Measurements from ENCODE around the gene RCSD1. TPM values are rescaled to one million over a fixed set of nuclear protein-coding genes. Genes with fewer than 3 reads are reported as not detected.
"Not testable (repeated sequence)": the region's sequence is repeated elsewhere in the genome, so short reads cannot be mapped to it uniquely, and the experiment has no call there.

RCSD1 gene
- total RNA-seq, 1 donor from 2014 or later = 2.4 TPM

DNA sequence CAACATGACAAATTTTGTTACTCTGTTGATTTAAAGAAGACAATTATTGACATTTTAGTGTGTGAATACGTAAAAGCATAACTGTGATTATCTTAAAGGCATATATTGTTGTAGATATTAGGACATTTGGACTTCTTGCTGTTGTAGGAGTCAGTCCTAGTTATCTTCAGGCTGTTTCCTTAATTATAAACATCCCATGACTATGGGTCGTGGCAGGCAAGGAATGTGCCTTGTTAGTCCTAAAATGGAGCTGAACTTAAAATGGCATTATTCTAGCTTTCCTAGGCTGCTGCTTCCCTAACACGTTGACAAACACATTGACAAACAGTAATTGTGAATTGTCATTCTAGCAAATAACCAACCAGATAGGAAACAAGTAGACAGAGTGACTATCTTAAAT is 87.3 kb downstream of the RCSD1 start:
- no peak for ATAC-seq

GRCh38 chr1:167718914-167719691 is 89.1 kb downstream of the RCSD1 start:
- ATAC-seq = no peak

GRCh38 chr1:167719715-167720421 is 89.8 kb downstream of the RCSD1 start:
- ATAC-seq = not testable (repeated sequence)

DNA sequence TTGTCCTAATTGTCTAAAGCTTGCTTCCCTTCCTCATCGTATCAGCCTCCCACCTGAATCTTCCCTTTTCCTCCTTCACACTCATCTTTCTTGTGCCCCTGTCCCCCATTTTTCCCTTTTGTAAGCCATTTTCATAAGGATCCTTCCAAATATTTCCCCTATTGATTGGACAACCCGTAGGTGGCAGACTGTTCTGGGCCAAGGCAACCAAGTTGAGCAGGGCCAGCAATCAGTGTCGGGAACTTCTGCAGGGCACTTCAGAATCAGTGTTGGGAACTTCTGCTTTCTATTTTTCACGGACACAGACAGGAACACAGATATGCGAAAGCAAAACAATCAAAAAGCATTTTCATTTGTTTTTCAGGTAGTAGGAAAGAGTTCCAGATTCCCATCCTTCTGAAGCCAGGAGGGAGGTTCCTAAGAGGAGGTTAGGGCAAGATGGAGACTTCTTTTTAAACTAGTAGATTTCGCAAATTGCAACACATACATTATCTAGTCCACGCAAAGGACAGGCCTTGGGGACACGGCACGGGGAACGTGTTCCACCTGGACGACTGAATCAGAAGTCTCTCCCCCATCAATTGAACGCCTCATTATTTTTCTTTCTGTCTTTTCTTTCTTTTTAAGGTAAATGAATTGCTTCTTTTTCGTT is 91.1 kb downstream of the RCSD1 start:
- ATAC-seq = peak; percentile 24

- ATAC-seq = peak; percentile 99
Measured at GRCh38 chr1:167721617-167722151, 91.7 kb downstream of the RCSD1 start, which contains the start of gene MPZL1. Gene MPZL1 (plus strand): TSS chr1:167721982. CDS start chr1:167722152, 170 bp downstream.

DNA sequence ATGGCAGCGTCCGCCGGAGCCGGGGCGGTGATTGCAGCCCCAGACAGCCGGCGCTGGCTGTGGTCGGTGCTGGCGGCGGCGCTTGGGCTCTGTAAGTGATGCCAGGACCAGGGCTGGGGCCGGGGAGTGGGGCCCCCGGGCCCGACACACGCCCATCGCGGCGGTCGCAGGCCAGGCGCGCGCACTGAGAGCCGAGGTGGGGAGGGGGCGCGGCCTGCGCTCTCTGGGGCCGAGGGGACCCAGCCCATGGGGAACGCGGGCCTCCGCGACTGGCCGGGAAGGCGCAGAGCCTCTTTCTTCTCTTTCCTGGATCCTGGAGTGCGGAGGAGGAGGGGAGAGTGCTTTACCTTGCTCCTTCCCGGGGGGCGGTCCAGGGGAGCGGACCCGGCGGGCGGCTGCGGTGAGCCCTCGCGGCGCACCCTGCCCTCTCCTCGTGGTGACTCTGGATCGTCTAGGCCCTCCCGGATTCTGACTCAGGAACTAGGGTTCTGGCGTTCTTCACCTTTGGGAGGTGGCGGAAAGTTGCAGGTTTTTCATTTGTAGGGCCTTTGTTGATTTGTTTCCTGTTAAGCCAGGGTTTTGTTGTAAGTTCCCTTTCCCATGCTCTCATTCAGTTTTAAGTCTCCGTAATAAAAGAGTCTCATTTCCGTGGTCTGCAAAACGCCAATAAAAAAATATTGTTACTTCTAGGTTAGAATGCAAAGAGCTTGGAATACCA is 92.3 kb downstream of the RCSD1 start:
- ATAC-seq = peak; percentile 81

DNA sequence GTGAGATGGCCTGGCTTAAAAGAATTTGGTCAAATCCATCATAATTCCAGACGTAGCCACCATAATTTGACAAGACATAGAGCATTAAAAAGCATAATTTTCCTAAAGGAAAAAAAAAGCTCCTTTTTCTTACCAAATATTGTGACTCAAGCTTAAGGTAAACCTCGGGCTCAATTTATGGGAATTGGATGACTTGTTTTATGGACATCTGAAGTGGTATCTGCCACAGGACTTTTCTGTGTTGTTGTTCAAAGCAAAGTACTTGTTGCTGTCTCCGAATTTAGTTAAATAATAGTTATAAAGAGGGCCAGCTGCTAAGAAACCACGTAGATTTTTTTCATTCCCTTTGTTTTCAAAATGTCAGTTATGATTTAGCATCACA is 92.8 kb downstream of the RCSD1 start:
- ATAC-seq = no peak

DNA sequence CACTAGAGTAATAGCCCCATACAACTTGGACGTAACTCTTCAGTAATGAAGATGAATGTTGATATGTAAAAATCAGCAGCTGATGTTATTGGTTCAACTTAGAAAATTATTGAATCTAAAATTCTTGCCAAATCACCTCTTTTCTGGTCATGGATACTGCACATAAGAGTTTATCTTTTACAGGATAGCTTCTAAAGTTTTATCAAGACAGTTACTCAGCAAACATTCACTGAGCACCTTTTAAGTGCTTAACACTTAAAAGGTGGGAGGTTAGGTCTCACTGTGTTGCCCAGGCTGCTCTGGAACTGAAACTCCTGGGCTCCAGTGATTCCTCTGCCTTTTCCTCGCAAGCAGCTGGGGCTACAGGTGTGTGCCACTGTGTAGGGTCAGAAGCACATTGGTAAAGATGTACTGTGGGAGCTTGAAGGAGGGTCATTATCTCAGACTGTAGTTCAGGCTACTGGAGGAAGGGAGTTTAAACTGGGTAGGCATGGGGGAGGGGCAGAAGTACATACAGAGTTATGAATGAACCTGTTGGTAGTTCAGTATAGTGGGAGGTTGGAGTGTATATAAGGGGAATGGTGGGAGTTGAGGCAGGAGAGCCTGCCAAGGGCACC is 93.8 kb downstream of the RCSD1 start:
- no peak for ATAC-seq

- ATAC-seq = no peak
Measured at GRCh38 chr1:167726008-167726407, 96.0 kb downstream of the RCSD1 start.

DNA sequence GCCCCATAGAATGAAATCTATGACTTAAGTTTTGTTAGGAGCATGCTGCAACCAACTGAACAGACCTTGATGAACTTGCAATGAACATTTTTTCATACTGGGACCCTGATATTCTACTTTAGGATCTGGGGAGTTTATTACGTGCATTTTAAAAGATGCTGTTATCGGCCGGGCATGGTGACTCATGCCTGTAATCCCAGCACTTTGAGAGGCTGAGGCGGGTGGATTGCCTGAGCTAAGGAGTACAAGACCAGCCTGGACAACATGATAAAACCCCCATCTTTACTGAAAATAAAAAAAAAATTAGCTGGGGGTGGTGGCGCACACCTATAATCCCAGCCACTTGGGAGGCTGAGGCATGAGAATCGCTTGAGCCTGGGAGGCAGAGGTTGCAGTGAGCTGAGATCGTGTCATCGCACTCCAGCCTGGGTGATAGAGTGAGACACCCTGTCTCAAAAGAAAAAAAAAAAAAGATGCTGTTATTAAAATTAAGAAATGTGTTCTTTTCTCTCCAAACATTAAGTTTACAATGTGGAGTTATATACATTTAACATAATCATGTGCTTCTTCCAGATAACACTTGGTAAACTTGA is 98.9 kb downstream of the RCSD1 start:
- ATAC-seq = no peak

DNA sequence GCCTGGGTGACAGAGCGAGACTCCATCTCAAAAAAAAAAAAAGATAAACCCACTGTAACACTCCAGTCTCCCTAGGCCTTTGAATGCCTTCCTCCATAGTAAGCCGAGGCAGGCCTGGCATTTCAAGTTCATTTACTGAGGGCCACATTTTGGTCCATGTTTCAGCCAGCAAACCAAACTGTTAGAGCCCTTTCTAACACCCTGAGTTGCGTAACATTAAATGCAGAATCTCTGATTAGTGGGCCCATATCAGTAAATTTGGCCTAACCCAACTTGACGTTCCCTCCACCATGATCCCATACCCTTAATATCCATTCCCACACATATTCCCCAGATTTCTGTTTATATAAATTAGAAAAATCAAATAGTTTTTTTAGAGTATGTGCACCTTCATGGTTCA is 104.2 kb downstream of the RCSD1 start:
- no peak for ATAC-seq

DNA sequence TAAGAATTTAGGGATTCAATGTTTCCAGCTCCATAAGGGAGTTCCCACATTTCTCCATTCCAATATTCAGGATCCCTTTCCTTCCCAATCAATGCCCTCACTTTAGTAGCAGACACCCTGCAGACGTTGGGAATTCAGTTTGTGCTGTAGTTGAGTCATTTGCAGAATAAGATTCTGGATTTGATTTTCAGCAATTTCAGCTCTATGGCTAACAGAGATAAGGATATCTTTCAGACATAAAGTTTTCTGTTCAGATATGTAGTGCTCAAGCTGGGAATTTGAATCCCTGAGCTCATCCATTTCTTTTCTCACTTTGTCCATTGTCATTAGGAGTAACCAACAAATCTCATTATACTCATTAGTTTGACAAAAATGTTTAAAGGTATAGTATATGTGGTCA is 104.8 kb downstream of the RCSD1 start:
- ATAC-seq = no peak

DNA sequence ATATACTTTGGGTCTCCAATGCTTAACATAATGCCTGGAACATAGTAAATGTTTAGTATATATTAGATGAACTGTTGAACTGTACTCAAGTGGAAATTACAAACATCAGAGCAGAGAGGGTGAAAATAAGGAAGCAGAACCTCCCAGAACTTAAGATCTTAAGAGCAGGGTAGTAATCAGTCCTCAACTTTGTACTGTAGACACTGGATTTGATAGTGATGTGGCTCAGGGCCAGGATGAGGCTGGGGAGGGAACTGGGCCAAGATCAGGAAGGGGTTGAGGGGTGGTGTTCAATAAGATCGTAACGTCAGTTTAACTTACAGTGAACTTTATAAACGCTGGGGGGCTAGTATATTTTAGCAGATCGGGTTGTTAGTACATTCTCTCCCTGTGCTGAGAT is 107.1 kb downstream of the RCSD1 start:
- ATAC-seq = no peak

GRCh38 chr1:167738158-167738557 is 108.1 kb downstream of the RCSD1 start:
- no peak for ATAC-seq

GRCh38 chr1:167739752-167740151 is 109.7 kb downstream of the RCSD1 start:
- no peak for ATAC-seq

GRCh38 chr1:167741103-167741502 is 111.1 kb downstream of the RCSD1 start:
- peak; percentile 43 for ATAC-seq

- not testable (repeated sequence) for ATAC-seq
Measured at GRCh38 chr1:167742392-167743057, 112.5 kb downstream of the RCSD1 start.

GRCh38 chr1:167744901-167745300 is 114.9 kb downstream of the RCSD1 start:
- no peak for ATAC-seq

GRCh38 chr1:167746013-167746672 is 116.1 kb downstream of the RCSD1 start:
- ATAC-seq = no peak

- ATAC-seq = no peak
Measured at GRCh38 chr1:167746988-167747655, 117.1 kb downstream of the RCSD1 start.
